ENCODE measurements around the gene FGF9. TPM values are rescaled to one million over a fixed set of nuclear protein-coding genes. Genes with fewer than 3 reads are reported as not detected.
A peak's percentile ranks its signal among the peaks of the same experiment; 100 is the strongest.

FGF9 gene
- total and polyA plus RNA-seq, 8 donors, result 0.14 to 2.2 (median 0.27) TPM; not detected in 2

- TF ChIP-seq POLR2A (IDR thresholded peaks at IDR 0.05), result no peak
- no peak for TF ChIP-seq CTCF (IDR thresholded peaks at IDR 0.05)
- TF ChIP-seq EP300 (IDR thresholded peaks at IDR 0.05), result no peak
- no peak for TF ChIP-seq POLR2AphosphoS5 (IDR thresholded peaks at IDR 0.05)
- peaks cover 0 to 9% (median 5%) of the 10 kb centered on the region in 4 donors for H3K4me1 ChIP-seq
- intact Hi-C loops (cut with DNase I; ENCODE audit: low total_unique reads), result no loop called here
- H3K36me3 ChIP-seq, result no peaks in the 10 kb centered on the region
- no peak overlapping the region for H3K4me3 ChIP-seq
- no peaks in the 10 kb centered on the region for H3K9me3 ChIP-seq
- no peak for DNase-seq
- 88 to 98% (median 94%) methylated on average over 4 of the region's 4 CpGs for WGBS, 5 donors
- peaks cover 0 to 19% (median 0%) of the 10 kb centered on the region in 3 donors for H3K27me3 ChIP-seq
- no peak overlapping the region for H3K27ac ChIP-seq
These were observed 70.6 kb downstream of the FGF9 start for GRCh38 chr13:21741396-21741979.

DNA sequence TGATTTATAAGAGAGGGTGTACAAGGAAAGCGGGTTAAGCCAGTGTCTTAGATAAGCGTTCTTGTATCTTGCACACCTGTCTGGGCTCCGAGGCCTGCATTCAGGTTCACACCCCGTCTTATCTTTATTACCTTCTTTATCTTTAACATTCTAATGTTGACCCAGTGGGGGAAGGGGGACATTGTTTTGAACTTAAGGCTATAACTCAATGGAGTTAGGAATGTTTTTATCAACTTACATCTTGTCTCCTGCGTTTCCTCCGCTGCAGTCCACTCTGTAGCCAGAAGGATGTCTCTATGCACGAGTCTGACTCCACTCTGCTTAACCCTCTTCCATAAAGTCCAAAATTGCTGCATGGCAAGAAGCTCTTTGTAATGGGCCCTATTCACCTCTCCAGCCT, 71.2 kb downstream of the FGF9 start:
- H3K4me3 ChIP-seq, result no peak overlapping the region
- 22 to 51% (median 37%) methylated on average over 7 of the region's 7 CpGs for WGBS, 5 donors
- no peaks in the 10 kb centered on the region for H3K36me3 ChIP-seq
- TF ChIP-seq EP300 (IDR thresholded peaks at IDR 0.05), result no peak
- TF ChIP-seq POLR2A (IDR thresholded peaks at IDR 0.05), result no peak
- TF ChIP-seq POLR2AphosphoS5 (IDR thresholded peaks at IDR 0.05), result no peak
- no peak for TF ChIP-seq CTCF (IDR thresholded peaks at IDR 0.05)
- no peak overlapping the region for H3K27ac ChIP-seq
- DNase-seq, result peak in 1 of 2 donors; percentile 36
- H3K9me3 ChIP-seq, result no peaks in the 10 kb centered on the region
- intact Hi-C loops (cut with DNase I; ENCODE audit: low total_unique reads), result no loop called here
- peaks cover 0 to 5% (median 0%) of the 10 kb centered on the region in 4 donors for H3K4me1 ChIP-seq
- peaks cover 0 to 19% (median 0%) of the 10 kb centered on the region in 3 donors for H3K27me3 ChIP-seq

DNA sequence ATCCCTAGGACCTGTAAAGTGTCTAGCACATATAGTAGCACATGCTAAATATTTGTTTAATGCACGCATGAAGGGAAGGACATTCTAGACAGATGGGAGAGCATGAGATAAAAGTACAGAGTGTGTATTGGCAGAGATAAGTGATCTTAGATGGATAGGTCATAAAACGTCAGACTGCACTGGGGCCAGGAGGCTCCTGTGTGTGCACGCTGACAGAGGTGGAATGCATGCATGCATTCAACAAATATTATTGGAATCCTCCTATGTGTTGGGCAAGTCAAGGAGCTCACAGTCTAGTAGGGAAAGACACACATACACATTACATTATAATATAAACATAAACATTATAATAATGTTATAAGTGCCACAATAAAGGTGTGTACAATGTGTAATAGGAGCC, 73.3 kb downstream of the FGF9 start:
- Histone ChIP-seq H3K27me3 (peaks cover 0 to 4% (median 0%) of the 10 kb centered on the region in 3 donors), H3K4me1 (peaks cover 0 to 5% (median 0%) of the 10 kb centered on the region in 4 donors), H3K9me3 (no peaks in the 10 kb centered on the region), H3K36me3 (no peaks in the 10 kb centered on the region), H3K27ac (no peak overlapping the region), H3K4me3 (no peak overlapping the region)
- intact Hi-C loops (cut with DNase I; ENCODE audit: low total_unique reads), result no loop called here
- DNase-seq, result no peak
- WGBS, 5 donors, result 32 to 53% (median 44%) methylated on average over 3 of the region's 3 CpGs
- no peak for TF ChIP-seq EP300 (IDR thresholded peaks at IDR 0.05)
- TF ChIP-seq POLR2AphosphoS5 (IDR thresholded peaks at IDR 0.05), result no peak
- no peak for TF ChIP-seq POLR2A (IDR thresholded peaks at IDR 0.05)

DNA sequence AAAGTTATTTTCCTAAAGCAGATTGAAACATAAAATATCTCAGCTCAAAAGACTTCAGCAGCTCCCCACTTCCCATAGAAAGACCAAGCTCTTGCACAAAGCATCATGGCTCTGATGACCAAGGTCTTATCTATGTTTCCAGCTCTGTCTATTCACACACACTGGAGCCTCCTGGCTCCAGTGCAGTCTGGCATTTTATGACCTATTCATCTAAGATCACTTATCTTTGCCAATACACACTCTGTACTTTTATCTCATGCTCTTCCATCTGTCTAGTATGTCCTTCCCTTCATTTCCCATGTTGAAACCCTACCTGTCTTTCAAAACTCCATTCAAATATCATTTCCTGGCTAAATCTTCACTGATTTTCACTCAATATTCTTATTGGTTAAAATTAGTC, 74.4 kb downstream of the FGF9 start:
- Histone ChIP-seq H3K4me1 (peaks cover 0 to 5% (median 0%) of the 10 kb centered on the region in 4 donors), H3K9me3 (peaks cover 0 to 5% (median 2%) of the 10 kb centered on the region in 4 donors), H3K27me3 (no peaks in the 10 kb centered on the region), H3K4me3 (no peak overlapping the region), H3K27ac (no peak overlapping the region), H3K36me3 (no peaks in the 10 kb centered on the region)
- no peak for DNase-seq
- intact Hi-C loops (cut with DNase I; ENCODE audit: low total_unique reads), result no loop called here
- no peak for TF ChIP-seq POLR2AphosphoS5 (IDR thresholded peaks at IDR 0.05)
- no peak for TF ChIP-seq EP300 (IDR thresholded peaks at IDR 0.05)
- TF ChIP-seq POLR2A (IDR thresholded peaks at IDR 0.05), result no peak
- TF ChIP-seq CTCF (IDR thresholded peaks at IDR 0.05), result no peak

GRCh38 chr13:21747456-21747855, 76.6 kb downstream of the FGF9 start:
- H3K4me1 ChIP-seq, result peaks cover 0 to under 1% (median 0%) of the 10 kb centered on the region in 4 donors
- H3K36me3 ChIP-seq, result no peaks in the 10 kb centered on the region
- DNase-seq, result no peak
- TF ChIP-seq EP300 (IDR thresholded peaks at IDR 0.05), result no peak
- TF ChIP-seq POLR2AphosphoS5 (IDR thresholded peaks at IDR 0.05), result no peak
- TF ChIP-seq CTCF (IDR thresholded peaks at IDR 0.05), result no peak
- no peak for TF ChIP-seq POLR2A (IDR thresholded peaks at IDR 0.05)
- H3K4me3 ChIP-seq, result no peak overlapping the region
- no peaks in the 10 kb centered on the region for H3K27me3 ChIP-seq
- WGBS, 5 donors, result 39 to 57% (median 50%) methylated on average over 4 of the region's 4 CpGs
- H3K27ac ChIP-seq, result no peak overlapping the region
- intact Hi-C loops (cut with DNase I; ENCODE audit: low total_unique reads), result no loop called here
- H3K9me3 ChIP-seq, result peaks cover 0 to 7% (median 2%) of the 10 kb centered on the region in 4 donors

Data from stomach (tissue), 9 donors.